CD4-positive, alpha-beta T cell treated with Interleukin-1 beta for 1 hour (primary cell): ENCODE measurements around the gene HPCAL4.

ENCODE experiments used
- DNase-seq, 2 donors: peaks; one replicate each; pipeline ENCODE4 v3.0.0-alpha.2; 2020 to 2022

Gene HPCAL4

GRCh38 chr1:39700348-39700747 is 9.1 kb upstream of the HPCAL4 start:
- DNase-seq: no peak

GRCh38 chr1:39699419-39699818 is 8.2 kb upstream of the HPCAL4 start:
- DNase-seq: no peak

- no peak for DNase-seq
Observed at GRCh38 chr1:39698568-39698967, 7.3 kb upstream of the HPCAL4 start.

DNA sequence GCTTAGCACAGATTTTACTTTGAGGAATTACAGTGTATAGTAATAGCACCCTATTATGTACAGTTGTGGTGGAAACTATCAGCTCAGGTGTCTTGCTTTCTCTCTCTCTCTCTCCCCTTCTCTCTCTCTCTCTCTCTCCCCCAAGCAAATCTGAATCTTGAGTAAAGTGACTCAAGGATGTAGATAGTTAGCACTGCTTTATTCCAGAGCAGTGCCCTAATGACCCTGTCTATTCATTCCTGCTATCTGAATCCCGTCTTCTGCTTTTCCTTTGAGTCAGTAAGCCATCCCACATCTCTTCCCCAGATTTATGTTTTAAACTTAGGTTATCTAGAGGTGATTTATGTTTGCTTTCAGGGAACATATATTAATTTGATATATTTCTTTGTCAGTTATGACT is 5.2 kb upstream of the HPCAL4 start:
- no peak for DNase-seq

DNA sequence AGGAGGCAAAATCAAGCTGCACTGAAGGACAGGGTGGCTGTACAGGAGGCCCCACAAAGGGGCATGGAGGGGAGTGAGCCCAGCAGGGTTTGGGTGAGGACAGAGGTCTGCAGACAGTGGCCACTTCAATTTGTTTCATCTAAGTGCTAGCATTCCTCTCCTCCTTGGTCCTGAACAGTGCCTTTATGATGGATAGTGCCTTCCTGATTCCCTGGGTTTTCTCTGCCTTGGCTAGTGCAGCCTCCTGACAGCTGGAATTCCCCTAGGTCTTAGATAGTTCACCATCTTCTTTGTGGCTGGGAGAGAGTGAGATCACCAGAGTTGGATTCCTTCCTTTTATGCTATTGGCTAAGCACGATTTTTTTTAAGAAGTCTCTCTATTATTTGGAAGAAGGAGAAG is 3.8 kb upstream of the HPCAL4 start:
- no peak for DNase-seq

- DNase-seq: no peak
Observed at GRCh38 chr1:39694026-39694425, 2.8 kb upstream of the HPCAL4 start.

GRCh38 chr1:39692152-39693074 is 1.2 kb upstream of the HPCAL4 start:
- DNase-seq: peak; percentile 35 to 52

GRCh38 chr1:39690794-39691382 is 345 bp downstream of the HPCAL4 start:
- peak in 1 of 2 donors; percentile 7 for DNase-seq

DNA sequence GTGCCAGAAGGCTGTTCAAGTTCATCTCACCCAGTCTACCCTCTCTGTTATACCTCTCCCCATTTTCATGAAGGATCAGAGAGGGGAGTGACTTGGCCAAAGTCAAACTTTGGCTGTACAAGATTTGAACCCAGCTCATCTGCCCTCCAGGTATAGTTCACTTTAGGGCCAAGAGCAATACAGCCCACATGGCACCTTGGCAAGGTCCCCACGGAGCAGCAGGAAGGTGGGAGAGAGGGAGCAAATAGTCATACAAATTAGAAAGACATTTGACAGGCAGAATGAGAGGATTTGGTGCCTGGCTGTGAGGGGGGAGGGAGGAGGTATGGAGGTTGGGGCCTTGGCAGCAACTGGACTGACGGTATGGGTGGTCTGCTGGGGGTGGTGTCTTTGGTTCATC is 1.0 kb downstream of the HPCAL4 start:
- no peak for DNase-seq

GRCh38 chr1:39689635-39690034 is 1.6 kb downstream of the HPCAL4 start:
- no peak for DNase-seq

DNA sequence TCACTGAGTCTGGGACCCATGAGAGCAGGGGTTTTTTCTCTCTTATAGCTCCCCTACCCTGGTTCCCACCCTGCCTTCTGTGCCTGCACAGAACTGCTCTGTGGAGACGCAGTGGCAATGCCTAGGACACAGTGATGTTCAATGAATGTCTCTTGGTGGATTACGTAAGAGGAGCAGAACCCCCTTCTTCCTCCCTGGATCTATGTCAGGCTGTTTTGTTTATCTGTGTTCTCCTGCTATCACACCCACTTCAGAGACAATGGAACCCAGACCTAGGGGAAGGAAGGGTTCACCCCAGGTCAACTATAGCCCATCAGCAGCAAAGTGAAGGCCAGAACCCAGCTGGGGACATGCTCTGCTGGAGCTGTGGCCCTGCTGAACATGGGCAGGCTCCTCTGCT is 2.0 kb downstream of the HPCAL4 start:
- no peak for DNase-seq

DNA sequence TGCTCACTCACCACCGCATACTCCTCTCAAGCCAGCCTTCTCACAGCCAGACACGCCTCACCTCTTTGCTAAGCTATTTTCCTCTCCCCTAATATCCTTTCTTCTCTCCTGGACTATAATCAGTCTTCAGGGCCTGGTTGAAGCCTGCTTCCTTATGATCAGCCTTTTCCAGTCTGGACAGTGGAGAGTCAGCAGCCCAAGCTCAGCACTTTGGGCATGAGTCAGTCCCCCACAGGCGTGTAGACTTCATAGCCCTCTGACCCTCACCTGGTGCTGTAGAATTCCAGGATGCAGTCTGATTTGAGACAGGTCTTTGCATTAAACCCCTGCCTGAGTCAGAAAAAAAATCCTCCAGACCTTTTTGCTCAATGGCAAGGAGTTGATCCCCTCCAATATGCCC is 2.5 kb downstream of the HPCAL4 start:
- no peak for DNase-seq

DNA sequence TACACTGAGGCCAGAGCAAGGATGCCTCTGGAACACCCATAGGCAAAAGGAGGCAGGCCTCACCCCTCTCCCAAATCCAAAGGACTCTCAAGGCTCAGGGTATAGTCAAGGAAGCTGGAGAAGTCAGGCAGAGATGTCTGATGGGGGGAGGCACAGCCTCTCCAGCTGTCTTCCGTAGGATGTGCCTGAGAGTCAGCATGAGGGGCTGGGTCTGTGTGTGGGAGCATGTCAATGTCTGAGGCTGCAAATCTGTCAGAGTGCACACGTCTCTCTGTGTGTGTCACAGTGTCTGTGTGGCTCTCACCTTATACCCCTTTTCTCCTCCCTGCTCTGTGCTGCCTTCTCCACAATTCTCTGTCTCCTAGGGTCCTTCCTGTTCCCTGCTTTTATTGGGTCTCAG is 4.0 kb downstream of the HPCAL4 start:
- no peak for DNase-seq

- DNase-seq: no peak
Observed at GRCh38 chr1:39685071-39685470, 6.2 kb downstream of the HPCAL4 start.

GRCh38 chr1:39684313-39684664 is 6.9 kb downstream of the HPCAL4 start:
- DNase-seq: no peak

DNA sequence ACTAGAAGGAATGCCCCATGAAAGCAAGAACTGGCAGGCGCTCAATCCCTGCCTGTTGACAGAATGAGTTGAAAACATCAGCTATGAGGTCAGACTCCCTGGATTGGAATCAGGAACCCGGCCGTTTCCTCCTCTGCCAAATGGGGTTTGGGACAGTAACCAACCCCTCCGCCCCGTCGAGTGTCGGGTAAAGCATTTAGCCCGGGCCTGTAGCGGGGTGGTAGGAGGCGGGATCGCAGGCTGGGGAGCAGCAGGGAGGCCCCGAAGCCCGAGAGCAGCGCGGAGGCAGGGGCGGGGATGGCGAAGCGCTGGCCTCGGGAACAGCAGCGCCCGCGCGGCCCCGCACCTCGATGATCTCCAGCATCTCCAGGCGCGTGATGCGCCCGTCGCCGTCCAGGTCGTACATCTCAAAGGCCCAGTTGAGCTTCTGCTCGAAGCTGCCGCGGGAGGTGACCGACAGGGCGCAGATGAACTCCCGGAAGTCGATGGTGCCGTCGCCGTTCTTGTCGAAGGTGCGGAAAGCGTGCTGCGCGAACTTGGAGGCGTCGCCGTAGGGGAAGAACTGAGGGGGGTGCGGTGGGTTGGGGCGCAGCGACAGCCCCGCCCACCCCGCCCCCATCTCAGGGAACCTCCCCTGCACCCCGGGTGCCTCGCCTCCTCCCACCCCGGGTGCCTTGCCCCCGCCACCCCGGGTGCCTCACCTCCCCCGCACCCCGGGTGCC is 7.5 kb downstream of the HPCAL4 start:
- DNase-seq: peak; percentile 60 to 77

DNA sequence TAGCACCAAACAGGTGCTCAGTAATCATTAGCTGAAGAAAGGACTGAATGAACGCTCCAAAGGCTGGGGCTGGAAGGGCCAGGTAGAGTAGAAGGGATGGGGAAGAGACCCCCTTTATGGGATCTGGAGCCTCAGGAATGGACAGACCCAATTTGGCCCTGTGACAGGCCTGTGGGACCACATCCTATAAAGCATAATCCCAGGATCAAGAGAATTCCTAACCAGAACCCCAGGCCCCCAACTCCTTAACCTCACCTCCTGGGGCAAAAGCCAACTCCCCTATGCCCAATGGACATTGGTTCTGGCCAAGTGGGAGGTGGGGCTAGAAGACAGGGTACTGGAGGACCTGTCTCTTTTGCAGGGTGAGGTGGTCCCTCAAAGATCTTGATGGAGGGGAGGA is 9.2 kb downstream of the HPCAL4 start:
- no peak for DNase-seq

- no peak for DNase-seq
Observed at GRCh38 chr1:39681294-39681693, 9.9 kb downstream of the HPCAL4 start.

DNA sequence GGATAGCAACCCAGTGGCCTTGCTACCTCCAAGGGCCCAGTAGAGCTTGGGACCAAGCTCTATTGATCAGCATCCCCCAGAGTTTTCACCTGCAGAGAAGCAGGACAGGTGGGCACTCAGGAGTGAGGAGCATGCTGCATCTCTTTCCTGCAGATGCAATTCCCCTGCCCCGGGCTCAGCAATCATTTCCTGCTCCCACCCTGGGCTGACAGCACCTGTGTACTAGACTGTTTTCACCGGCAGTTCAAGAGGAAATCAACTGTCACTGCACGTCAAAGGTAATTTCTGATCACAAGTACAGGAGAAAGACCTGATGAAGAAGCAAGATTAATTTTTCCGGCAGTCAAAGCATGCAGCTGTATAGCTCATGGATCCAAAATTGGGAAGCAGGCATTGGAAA is 10.5 kb downstream of the HPCAL4 start:
- no peak for DNase-seq

DNA sequence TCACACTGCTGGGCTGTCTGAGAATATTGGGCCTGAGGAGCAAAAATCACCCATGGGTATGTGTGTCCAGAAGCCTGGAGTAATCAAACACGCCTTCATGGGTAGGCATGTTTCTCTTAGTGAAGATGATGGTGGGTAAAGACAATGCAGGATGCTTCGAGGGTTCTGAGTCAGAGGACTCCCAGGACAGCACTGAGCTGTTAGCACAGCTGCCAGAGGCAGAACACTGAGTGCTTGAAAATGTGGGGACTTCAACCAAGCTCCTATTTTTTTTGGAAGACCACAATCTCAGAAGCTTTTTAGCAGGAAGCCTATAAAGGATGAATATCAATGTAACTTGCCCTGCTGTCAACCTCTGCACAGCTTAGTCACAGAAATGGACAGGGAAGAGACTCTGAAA is 11.4 kb downstream of the HPCAL4 start:
- DNase-seq: no peak

GRCh38 chr1:39678889-39679288 is 12.3 kb downstream of the HPCAL4 start:
- no peak for DNase-seq

DNA sequence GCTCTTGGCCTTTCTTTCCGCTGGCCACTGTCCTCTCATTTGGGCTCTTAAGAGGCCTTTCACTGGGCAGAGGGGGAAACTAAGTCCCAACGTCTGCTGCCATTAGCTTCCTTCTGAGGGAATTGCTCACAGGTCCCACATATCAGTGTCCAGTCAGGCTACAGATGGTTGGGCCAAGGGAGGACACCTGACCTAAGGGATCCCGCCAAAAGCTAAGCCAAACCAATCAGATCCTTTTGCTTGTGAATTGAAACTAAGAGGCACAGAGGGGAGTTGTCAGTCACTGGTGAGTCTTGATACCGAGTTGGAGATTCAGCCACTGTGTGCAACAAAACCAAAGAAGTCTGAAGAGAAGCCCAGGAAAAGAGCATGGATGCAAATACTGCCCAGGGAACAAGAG is 13.6 kb downstream of the HPCAL4 start:
- DNase-seq: no peak

DNA sequence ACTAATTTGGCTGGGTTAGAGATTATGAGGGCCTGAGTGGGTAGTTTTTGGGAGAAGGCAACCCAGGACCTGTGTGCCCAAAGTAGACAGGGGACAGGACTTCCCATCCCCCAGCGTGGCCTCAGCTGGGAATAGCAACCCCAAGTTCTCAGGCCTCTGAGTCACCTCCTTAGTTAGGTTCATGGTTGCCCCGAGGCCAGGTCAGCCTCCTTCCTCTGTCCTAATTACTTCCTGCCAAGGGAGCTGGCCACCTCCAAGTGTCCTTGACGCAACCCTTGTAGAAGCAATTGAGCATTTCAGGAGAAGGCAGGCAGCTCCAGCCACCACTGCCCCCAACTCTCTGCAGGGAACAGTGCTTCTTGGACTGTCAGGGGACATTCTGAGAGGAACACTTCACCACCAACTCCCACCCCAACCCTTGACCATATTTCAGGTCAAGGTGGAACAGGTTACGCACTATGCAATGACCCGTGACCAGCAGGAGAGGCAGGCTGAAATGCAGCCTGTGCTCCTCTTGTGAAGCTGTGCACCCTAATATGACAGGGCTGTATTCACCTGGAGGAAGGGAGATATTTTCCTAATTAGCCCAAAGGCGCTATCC is 14.2 kb downstream of the HPCAL4 start:
- no peak for DNase-seq

DNA sequence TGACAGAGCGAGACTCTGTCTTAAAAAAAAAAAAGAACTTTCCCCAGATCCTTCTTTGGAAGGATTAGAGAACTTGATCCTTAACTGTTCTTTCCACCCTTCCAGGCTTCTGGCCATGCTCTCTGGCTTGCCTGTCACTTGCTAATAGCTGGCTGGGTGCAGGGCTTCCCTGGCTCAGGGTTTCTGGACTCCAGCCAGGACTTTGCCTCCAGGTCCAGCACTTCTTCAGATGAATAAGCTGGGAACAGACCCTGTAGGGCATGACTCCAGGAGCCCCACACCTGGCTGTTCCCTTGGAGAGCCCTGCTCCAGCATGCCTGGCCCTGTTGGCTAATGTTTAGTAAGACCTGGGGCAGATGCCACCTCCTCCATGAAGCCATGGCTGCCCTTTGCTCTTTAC is 16.0 kb downstream of the HPCAL4 start:
- no peak for DNase-seq
